Endothelial cell of umbilical vein (primary cell): ENCODE data around the gene C6.

ENCODE experiments used
- CTCF ChIP-seq, 2 donors: IDR thresholded peaks; 1 replicate in 1 of 2; 2 replicates in 1 of 2; pipeline ENCODE4 v1.5.1; 2011; ENCODE audit warnings: low read length in 2 of 2, mild to moderate bottlenecking in 2 of 2, moderate library complexity in 2 of 2, control low read depth in 1 of 2, inconsistent platforms in 1 of 2, low read depth in 1 of 2; ENCODE audit not compliant: insufficient read depth in 1 of 2; ENCODE audit errors: extremely low read depth in 1 of 2
- EZH2 ChIP-seq: IDR thresholded peaks from 2 replicates; pipeline ENCODE4 v1.6.1; 2012; ENCODE audit warnings: borderline replicate concordance, low read depth, mild to moderate bottlenecking, moderate library complexity, low read length, inconsistent platforms; ENCODE audit not compliant: severe bottlenecking
- POLR2A ChIP-seq: IDR thresholded peaks from 2 replicates; pipeline ENCODE4 v1.6.1; 2012; ENCODE audit warnings: low read depth, mild to moderate bottlenecking, control low read depth, low read length

- TF ChIP-seq EZH2 = no peak
- TF ChIP-seq CTCF (IDR thresholded peaks at IDR 0.05; ENCODE audit: extremely low read depth in 1 of 2, insufficient read depth in 1 of 2, low read depth in 1 of 2, low read length in 2 of 2) = no peak
- TF ChIP-seq POLR2A = no peak
Measured at GRCh38 chr5:41196197-41196596, 17.1 kb downstream of the C6 start.
